ENCODE data around the gene BANF2. TPM values are rescaled to one million over a fixed set of nuclear protein-coding genes. Genes with fewer than 3 reads are reported as not detected.

The BANF2 gene
- total and polyA plus RNA-seq, 2 of the 13 experiments (the other 11 are each of a cell fraction or from before 2014, with no cell fraction given): 0.35 TPM; not detected in 1

DNA sequence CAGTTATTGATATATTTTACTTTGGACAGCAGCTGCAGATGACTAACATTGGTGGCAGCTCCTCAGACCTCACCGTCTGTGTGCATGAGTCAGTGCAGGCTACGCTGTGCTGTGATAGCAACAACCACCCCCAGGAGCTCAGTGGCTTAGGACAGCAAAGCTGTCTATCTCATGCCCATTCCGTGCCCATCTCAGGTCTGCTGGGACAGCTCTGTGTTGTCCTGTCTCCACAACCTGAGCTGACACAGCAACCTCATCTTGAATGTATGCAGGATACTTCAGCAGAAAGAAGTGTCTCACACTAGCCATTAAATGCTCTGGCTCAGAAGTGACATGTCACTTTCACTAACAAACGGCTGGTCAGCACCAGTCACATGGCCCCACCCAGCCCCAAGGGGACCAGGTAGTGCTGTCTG, 47.7 kb downstream of the BANF2 start (continued):
- TF ChIP-seq ZNF552 (CRISPR knock-in tag; IDR thresholded peaks at IDR 0.05; ENCODE audit: borderline replicate concordance) (no peak), ZNF841 (CRISPR knock-in tag; IDR thresholded peaks at IDR 0.05; ENCODE audit: borderline replicate concordance) (no peak)

GRCh38 chr20:17748279-17748678, 48.5 kb downstream of the BANF2 start:
- Histone ChIP-seq H3K9ac (ENCODE audit: insufficient read depth, low read depth, low read length) (no peak overlapping the region), H2AFZ (ENCODE audit: low read length) (no peak overlapping the region), H3K36me3 (replicated peaks in 1 of 2; ENCODE audit: control insufficient read depth in 1 of 2, insufficient read depth in 2 of 2, low read length in 2 of 2) (no peaks in the 10 kb centered on the region), H3K4me3 (replicated peaks in 1 of 3; ENCODE audit: insufficient read depth in 1 of 3, low read depth in 2 of 3, low read length in 3 of 3) (no peak overlapping the region), H3K79me2 (ENCODE audit: insufficient read depth, low read length) (no peaks in the 10 kb centered on the region), H3K4me1 (ENCODE audit: insufficient read depth, low read length) (peaks cover 54% of the 10 kb centered on the region), H3K4me2 (ENCODE audit: low read depth, low read length) (no peak overlapping the region), H3K9me3 (ENCODE audit: low read length) (no peaks in the 10 kb centered on the region), H3K27me3 (ENCODE audit: control insufficient read depth in 1 of 2, insufficient read depth in 2 of 2, low read length in 2 of 2) (peaks cover 1 to 23% of the 10 kb centered on the region in 2 experiments; a peak in 4 of 5 replicates), H4K20me1 (ENCODE audit: insufficient read depth, low read length) (no peaks in the 10 kb centered on the region), H3K27ac (ENCODE audit: extremely low read length, insufficient read depth, low read length) (no peak overlapping the region)
- ATAC-seq (no peak), FAIRE-seq (no peak), DNase-seq (ENCODE audit: low spot score) (peak; percentile 66)
- no TSS peak for BruUV-seq (replicated peaks)
- intact Hi-C loops (cut with micrococcal nuclease; ENCODE audit: unreplicated experiment): no loop called here
- 51% methylated on average over 5 of the region's 5 CpGs for WGBS (ENCODE audit: low lambda C conversion rate)
- in situ Hi-C loops (cut with HindIII; ENCODE audit: extremely low pct_ligation_motif_present, low pct_unique_long_range_greater_than_20kb): no loop called here
- POLR2A ChIA-PET: interaction anchor here (1.4 to 2.8 kb wide), 3 partner anchors 66 to 115 kb away, joined by 3 to 17 read pairs (median 5); partner anchors contain the start of gene RRBP1
- CTCF ChIA-PET (ENCODE audit: low intra/inter-chr PET ratio, low total read pairs): no interaction called here
- TF ChIP-seq ZNF737 (CRISPR knock-in tag; IDR thresholded peaks at IDR 0.05; ENCODE audit: borderline replicate concordance) (no peak), KLF16 (CRISPR knock-in tag; IDR thresholded peaks at IDR 0.05) (no peak), SOX5 (CRISPR knock-in tag; IDR thresholded peaks at IDR 0.05; ENCODE audit: borderline replicate concordance) (peak; percentile 63; the same call in 1 of the 2 replicates), MTA1 (CRISPR knock-in tag; IDR thresholded peaks at IDR 0.05; ENCODE audit: borderline replicate concordance) (no peak), ERF (CRISPR knock-in tag; IDR thresholded peaks at IDR 0.05) (0 out of 2 replicates have a peak, but pooled peaks have one; percentile 28), ZNF260 (CRISPR knock-in tag; IDR thresholded peaks at IDR 0.05; ENCODE audit: borderline replicate concordance, low read depth) (no peak), ZNF20 (CRISPR knock-in tag; IDR thresholded peaks at IDR 0.05) (no peak), SNAI1 (CRISPR knock-in tag; IDR thresholded peaks at IDR 0.05; ENCODE audit: borderline replicate concordance) (no peak), ZIK1 (CRISPR knock-in tag; IDR thresholded peaks at IDR 0.05; ENCODE audit: borderline replicate concordance, low read depth) (no peak), ZNF296 (CRISPR knock-in tag; conservative IDR thresholded peaks at IDR 0.05) (no peak), ZNF629 (CRISPR knock-in tag; conservative IDR thresholded peaks at IDR 0.05) (no peak), ZNF484 (CRISPR knock-in tag; IDR thresholded peaks at IDR 0.05; ENCODE audit: borderline replicate concordance, low read depth) (no peak), BCL6 (CRISPR knock-in tag; IDR thresholded peaks at IDR 0.05) (peak; percentile 51), ESRRA (CRISPR knock-in tag; IDR thresholded peaks at IDR 0.05; ENCODE audit: low read depth) (no peak), MIER2 (CRISPR knock-in tag; IDR thresholded peaks at IDR 0.05) (no peak), FOXK1 (CRISPR knock-in tag; IDR thresholded peaks at IDR 0.05; ENCODE audit: borderline replicate concordance, low read depth) (peak; percentile 63; the same call in 1 of the 2 replicates), ATAD3A (CRISPR knock-in tag; IDR thresholded peaks at IDR 0.05) (no peak), ATF5 (CRISPR knock-in tag; IDR thresholded peaks at IDR 0.05; ENCODE audit: low read depth) (no peak), HDAC6 (IDR thresholded peaks at IDR 0.05; ENCODE audit: low read depth, low read length) (no peak), ZBTB7B (CRISPR knock-in tag; IDR thresholded peaks at IDR 0.05) (no peak), NFE2L1 (CRISPR knock-in tag; IDR thresholded peaks at IDR 0.05; ENCODE audit: borderline replicate concordance) (no peak)
- TF ChIP-seq, protein P1, sequence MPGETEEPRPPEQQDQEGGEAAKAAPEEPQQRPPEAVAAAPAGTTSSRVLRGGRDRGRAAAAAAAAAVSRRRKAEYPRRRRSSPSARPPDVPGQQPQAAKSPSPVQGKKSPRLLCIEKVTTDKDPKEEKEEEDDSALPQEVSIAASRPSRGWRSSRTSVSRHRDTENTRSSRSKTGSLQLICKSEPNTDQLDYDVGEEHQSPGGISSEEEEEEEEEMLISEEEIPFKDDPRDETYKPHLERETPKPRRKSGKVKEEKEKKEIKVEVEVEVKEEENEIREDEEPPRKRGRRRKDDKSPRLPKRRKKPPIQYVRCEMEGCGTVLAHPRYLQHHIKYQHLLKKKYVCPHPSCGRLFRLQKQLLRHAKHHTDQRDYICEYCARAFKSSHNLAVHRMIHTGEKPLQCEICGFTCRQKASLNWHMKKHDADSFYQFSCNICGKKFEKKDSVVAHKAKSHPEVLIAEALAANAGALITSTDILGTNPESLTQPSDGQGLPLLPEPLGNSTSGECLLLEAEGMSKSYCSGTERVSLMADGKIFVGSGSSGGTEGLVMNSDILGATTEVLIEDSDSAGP (CRISPR knock-in tag; IDR thresholded peaks at IDR 0.05; ENCODE audit: borderline replicate concordance): no peak

Measured in HepG2 (cell line).